ENCODE measurements around the gene ALG2. TPM values are rescaled to one million over a fixed set of nuclear protein-coding genes. Genes with fewer than 3 reads are reported as not detected.

Gene ALG2
- total and polyA plus RNA-seq, 2 donors from 2014 or later = 38.7 to 40.5 TPM

GRCh38 chr9:99253772-99254431 is 32.2 kb upstream of the ALG2 start:
- TF ChIP-seq CTCF (IDR thresholded peaks at IDR 0.05; ENCODE audit: borderline replicate concordance, extremely low read depth, insufficient read depth) = no peak
- H3K27ac ChIP-seq (ENCODE audit: low read depth in 2 of 2, low read length in 2 of 2) = no peak overlapping the region
- H3K9ac ChIP-seq (ENCODE audit: low read length in 3 of 3) = no peak overlapping the region
- no peaks in the 10 kb centered on the region for H3K27me3 ChIP-seq (ENCODE audit: control insufficient read depth, insufficient read depth, low read length)
- no peak for FAIRE-seq
- H3K36me3 ChIP-seq (ENCODE audit: control insufficient read depth in 2 of 3, insufficient read depth in 3 of 3, low read length in 3 of 3) = no peaks in the 10 kb centered on the region
- H3K4me1 ChIP-seq (ENCODE audit: control insufficient read depth in 2 of 3, insufficient read depth in 2 of 3, low read depth in 1 of 3, low read length in 3 of 3) = no peaks in the 10 kb centered on the region
- no peak overlapping the region for H3K4me3 ChIP-seq (ENCODE audit: low read length in 3 of 3)
- peak in 1 of 5 donors; percentile 68 for DNase-seq
- intact Hi-C loops (cut with DNase I) = no loop called here
- no peaks in the 10 kb centered on the region for H3K9me3 ChIP-seq (ENCODE audit: control insufficient read depth in 2 of 3, insufficient read depth in 1 of 3, low read length in 3 of 3)

GRCh38 chr9:99253134-99253533 is 31.4 kb upstream of the ALG2 start:
- no peaks in the 10 kb centered on the region for H3K4me1 ChIP-seq (ENCODE audit: control insufficient read depth in 2 of 3, insufficient read depth in 2 of 3, low read depth in 1 of 3, low read length in 3 of 3)
- H3K36me3 ChIP-seq (ENCODE audit: control insufficient read depth in 2 of 3, insufficient read depth in 3 of 3, low read length in 3 of 3) = no peaks in the 10 kb centered on the region
- intact Hi-C loops (cut with DNase I) = no loop called here
- no peak for TF ChIP-seq CTCF (IDR thresholded peaks at IDR 0.05; ENCODE audit: borderline replicate concordance, extremely low read depth, insufficient read depth)
- H3K9ac ChIP-seq (ENCODE audit: low read length in 3 of 3) = no peak overlapping the region
- no peaks in the 10 kb centered on the region for H3K9me3 ChIP-seq (ENCODE audit: control insufficient read depth in 2 of 3, insufficient read depth in 1 of 3, low read length in 3 of 3)
- FAIRE-seq (no peak), DNase-seq (no peak)
- no peak overlapping the region for H3K27ac ChIP-seq (ENCODE audit: low read depth in 2 of 2, low read length in 2 of 2)
- H3K27me3 ChIP-seq (ENCODE audit: control insufficient read depth, insufficient read depth, low read length) = no peaks in the 10 kb centered on the region
- no peak overlapping the region for H3K4me3 ChIP-seq (ENCODE audit: low read length in 3 of 3)

- no peak for FAIRE-seq
- no peaks in the 10 kb centered on the region for H3K9me3 ChIP-seq (ENCODE audit: control insufficient read depth in 2 of 3, insufficient read depth in 1 of 3, low read length in 3 of 3)
- H3K4me1 ChIP-seq (ENCODE audit: control insufficient read depth in 2 of 3, insufficient read depth in 2 of 3, low read depth in 1 of 3, low read length in 3 of 3) = no peaks in the 10 kb centered on the region
- TF ChIP-seq CTCF (IDR thresholded peaks at IDR 0.05; ENCODE audit: borderline replicate concordance, extremely low read depth, insufficient read depth) = no peak
- H3K36me3 ChIP-seq (ENCODE audit: control insufficient read depth in 2 of 3, insufficient read depth in 3 of 3, low read length in 3 of 3) = no peaks in the 10 kb centered on the region
- H3K4me3 ChIP-seq (ENCODE audit: low read length in 3 of 3) = no peak overlapping the region
- intact Hi-C loops (cut with DNase I) = no loop called here
- no peak for DNase-seq
- H3K27me3 ChIP-seq (ENCODE audit: control insufficient read depth, insufficient read depth, low read length) = no peaks in the 10 kb centered on the region
- no peak overlapping the region for H3K9ac ChIP-seq (ENCODE audit: low read length in 3 of 3)
- H3K27ac ChIP-seq (ENCODE audit: low read depth in 2 of 2, low read length in 2 of 2) = no peak overlapping the region
Measured at GRCh38 chr9:99251157-99251556, 29.4 kb upstream of the ALG2 start.

GRCh38 chr9:99249619-99250018 is 27.9 kb upstream of the ALG2 start:
- H3K9ac ChIP-seq (ENCODE audit: low read length in 3 of 3) = no peak overlapping the region
- TF ChIP-seq CTCF (IDR thresholded peaks at IDR 0.05; ENCODE audit: borderline replicate concordance, extremely low read depth, insufficient read depth) = no peak
- H3K36me3 ChIP-seq (ENCODE audit: control insufficient read depth in 2 of 3, insufficient read depth in 3 of 3, low read length in 3 of 3) = no peaks in the 10 kb centered on the region
- H3K4me3 ChIP-seq (ENCODE audit: low read length in 3 of 3) = no peak overlapping the region
- H3K27me3 ChIP-seq (ENCODE audit: control insufficient read depth, insufficient read depth, low read length) = no peaks in the 10 kb centered on the region
- intact Hi-C loops (cut with DNase I) = no loop called here
- no peaks in the 10 kb centered on the region for H3K4me1 ChIP-seq (ENCODE audit: control insufficient read depth in 2 of 3, insufficient read depth in 2 of 3, low read depth in 1 of 3, low read length in 3 of 3)
- no peaks in the 10 kb centered on the region for H3K9me3 ChIP-seq (ENCODE audit: control insufficient read depth in 2 of 3, insufficient read depth in 1 of 3, low read length in 3 of 3)
- H3K27ac ChIP-seq (ENCODE audit: low read depth in 2 of 2, low read length in 2 of 2) = no peak overlapping the region
- DNase-seq (no peak), FAIRE-seq (no peak)

Data from kidney (tissue), 14 donors.